NCI-H526 treated with DMSO at 0.1 percent for 48 hours (cell line): Measurements from ENCODE around the gene DOCK9.

ENCODE experiments used
- DNase-seq: peaks from one replicate; lab custom pipeline; 2025; lab: John Stamatoyannopoulos, UW

DOCK9 gene

GRCh38 chr13:98848746-98849145 is 129.1 kb downstream of the DOCK9 start:
- no peak for DNase-seq

- no peak for DNase-seq
Observed at GRCh38 chr13:98847780-98848179, 130.1 kb downstream of the DOCK9 start.

DNA sequence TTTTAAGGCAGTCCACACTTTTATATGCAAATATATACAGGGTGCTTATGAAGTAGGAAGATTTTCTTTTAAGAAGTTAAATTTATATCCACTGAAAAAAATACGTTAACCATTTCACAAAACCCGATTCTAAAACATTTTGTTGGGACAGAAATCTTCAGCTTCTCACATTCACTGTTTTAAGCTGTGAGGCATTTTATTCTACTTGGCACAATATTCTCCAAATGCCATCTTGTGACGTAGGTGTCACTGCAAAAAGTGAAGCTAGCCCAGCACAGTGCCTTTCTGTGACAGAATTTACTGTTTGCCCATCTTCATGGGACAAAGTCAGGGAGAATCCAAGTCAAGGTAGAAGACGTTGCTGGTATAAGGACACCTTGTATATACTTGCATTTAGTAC is 130.9 kb downstream of the DOCK9 start:
- DNase-seq: no peak

DNA sequence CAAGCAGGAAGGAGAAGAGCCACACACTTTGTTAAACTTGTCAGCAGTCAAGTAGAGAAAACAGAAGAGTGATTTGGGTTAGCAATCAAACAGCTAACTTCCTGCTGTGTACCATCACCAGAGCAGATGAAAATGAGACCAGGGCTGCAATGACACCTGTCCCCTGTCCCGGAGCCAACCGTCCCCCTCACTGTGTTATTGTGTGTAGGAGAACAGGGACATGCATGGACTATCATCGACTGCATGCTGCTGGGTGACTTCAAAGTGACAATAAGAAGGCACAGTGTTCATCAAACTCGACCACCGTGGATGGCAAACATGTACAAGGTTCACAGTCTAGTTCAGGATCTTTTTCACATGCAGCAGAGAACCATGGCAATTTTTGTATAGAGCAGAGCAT is 131.3 kb downstream of the DOCK9 start:
- DNase-seq: no peak

DNA sequence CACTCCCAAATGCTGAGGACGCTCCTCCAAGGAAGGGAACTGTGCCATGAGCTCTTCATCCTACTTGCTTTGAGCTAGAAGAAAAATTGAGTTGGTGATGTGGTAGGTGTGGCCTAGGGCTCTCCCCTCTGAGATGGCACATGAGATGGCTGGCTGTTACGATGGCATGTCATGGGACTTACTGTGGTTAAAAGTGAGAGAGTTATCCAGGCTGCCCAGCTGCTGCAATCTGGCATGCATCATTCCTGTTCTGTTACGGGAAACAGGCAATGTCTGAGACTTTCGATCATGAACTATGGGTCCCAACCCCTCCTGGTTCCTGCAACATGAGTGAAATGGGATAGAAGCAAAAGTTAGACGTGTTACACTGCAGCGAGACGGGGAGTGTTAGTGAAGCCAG is 132.1 kb downstream of the DOCK9 start:
- DNase-seq: no peak

- no peak for DNase-seq
Observed at GRCh38 chr13:98844021-98844420, 133.8 kb downstream of the DOCK9 start.

GRCh38 chr13:98843482-98843877 is 134.4 kb downstream of the DOCK9 start:
- DNase-seq: no peak

DNA sequence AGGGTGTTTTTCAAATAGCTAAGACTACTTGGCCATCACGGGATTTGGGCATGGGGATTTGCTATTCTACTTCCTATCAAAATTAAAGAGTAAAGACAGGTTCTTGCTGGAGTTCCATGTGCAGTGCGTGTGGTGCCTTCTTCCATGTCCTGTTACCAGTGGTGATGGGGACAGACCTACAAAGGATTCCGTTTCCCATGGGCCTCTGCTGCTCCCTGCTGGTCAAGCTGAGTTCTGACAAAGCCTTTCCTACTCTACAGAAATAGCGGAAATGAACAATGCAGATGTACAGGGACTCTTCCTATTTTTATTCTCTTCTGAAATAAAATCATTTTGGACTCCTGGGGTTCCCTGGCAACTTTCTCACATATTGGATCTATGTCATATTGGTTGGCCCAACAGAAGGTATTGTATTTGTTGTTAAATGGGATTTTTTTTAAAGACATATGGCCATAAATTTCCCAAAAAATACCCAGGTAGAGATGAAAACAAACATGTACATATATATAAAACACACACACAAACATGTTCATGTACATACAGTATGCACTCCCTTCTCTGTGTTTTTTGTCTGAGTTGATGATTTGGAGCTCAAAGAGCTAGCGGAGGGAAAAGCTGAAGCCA is 134.9 kb downstream of the DOCK9 start:
- peak; percentile 79 for DNase-seq

- peak; percentile 42 for DNase-seq
Observed at GRCh38 chr13:98842070-98842469, 135.8 kb downstream of the DOCK9 start.

GRCh38 chr13:98839856-98840769 is 137.8 kb downstream of the DOCK9 start:
- peak; percentile 57 for DNase-seq

- DNase-seq: no peak
Observed at GRCh38 chr13:98838776-98839175, 139.1 kb downstream of the DOCK9 start.

DNA sequence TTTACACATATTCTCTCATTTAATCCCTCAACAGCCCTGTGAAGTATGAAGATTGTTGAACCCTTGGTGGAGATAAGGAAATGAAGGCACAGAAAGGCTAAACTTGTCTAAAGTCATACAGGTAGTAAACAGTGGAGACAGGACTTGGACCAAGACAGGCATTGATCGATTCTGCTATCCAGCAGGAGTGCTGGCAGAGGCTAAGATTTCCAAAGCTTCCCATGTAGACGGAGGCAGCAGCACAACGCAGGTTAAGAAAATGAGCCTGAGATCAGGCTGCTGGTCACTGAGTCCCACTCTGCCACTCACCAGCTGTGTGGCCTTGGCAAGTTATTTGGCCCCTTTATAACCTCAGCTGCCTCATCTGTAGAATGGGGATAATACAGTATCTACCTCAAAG is 140.0 kb downstream of the DOCK9 start:
- DNase-seq: no peak

GRCh38 chr13:98835156-98835555 is 142.7 kb downstream of the DOCK9 start:
- DNase-seq: no peak

DNA sequence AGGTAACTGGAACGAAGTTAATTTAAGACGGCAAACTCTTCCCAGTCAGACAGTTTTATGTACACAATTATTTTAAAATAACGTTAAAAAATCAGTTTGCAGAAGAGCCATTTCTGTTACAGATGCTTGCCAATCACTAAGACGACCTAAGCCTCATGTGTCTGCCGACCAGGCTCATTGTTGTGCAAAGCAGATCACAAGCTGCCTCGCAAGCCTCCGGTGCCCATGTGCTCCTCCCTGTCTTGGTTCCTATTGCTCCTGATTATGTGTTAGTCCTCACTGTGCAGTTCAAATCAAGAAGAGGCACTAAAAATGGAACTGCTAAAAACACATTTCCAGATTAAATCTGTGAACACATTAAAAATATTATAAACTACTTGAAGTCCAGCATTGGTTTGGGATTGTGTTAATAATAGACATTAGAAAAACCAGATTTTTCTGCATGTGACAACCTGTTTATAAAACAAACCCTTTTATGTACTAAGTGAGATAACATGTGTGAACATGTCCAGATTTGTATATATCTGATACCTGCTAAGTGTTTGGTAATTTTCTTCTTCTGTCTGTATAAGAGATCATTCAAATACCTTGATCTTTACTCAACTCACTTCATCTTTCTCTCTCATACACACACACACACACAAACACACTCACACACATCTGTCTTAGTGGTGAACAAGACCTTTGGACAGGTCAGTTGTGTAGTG is 143.5 kb downstream of the DOCK9 start:
- no peak for DNase-seq

DNA sequence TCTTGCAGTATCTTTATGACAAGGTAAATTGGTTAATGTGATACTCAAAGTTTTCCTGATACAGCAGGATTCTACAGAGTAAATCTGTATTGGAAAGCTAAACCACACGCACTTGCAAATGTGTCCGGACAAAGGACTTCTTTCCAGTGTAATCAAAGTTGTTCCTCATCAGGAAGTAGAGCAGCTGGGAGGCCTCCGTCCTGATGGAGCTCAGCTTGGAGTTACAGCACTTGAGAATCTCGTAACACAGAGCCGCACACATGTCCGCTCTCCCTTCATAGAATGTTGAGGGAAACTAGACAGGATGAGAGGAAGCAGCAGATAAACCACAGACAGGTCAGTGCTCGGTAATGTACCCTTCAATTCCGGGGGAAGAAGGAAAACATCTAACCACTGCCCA is 146.6 kb downstream of the DOCK9 start:
- DNase-seq: no peak

- DNase-seq: no peak
Observed at GRCh38 chr13:98829541-98829940, 148.3 kb downstream of the DOCK9 start.

DNA sequence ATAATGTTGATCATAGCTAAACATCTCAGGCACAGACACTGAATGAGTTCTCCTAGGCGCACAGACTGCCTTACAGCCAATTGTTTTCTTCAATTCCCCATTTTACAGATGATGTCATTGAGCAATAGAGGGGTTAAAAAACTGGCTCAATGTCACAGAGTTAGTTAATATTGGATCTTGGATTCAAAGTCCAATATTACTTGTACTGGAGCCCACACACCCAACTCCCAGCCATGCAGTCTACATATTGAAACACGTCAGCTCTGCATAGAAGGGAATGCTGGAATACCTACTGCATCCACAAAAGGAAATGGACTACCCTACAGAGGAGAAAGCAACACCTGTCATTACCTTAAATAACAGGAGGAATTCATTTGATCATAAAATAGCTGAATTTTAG is 149.2 kb downstream of the DOCK9 start:
- DNase-seq: no peak

DNA sequence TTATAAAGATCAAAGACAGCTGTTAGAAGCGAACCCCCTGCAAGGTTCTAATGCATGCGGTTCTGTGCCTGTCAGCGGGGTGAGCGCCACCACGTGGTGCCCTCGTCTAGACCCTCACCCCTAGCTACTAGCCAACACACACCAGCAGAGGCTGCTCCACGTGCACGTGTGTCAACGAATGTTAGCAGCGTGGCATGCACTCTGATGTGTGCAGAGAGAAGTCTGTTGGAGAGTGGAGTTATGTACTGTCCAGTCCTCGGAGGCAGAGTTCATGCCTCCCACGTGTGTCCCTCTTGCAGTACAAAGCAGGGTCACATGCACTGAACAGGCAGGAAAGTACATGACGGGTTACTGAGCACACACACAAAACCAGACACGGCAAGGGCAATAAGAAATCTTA is 150.4 kb downstream of the DOCK9 start:
- DNase-seq: no peak

GRCh38 chr13:98826146-98826545 is 151.7 kb downstream of the DOCK9 start:
- no peak for DNase-seq

GRCh38 chr13:98825659-98826058 is 152.2 kb downstream of the DOCK9 start:
- no peak for DNase-seq

- no peak for DNase-seq
Observed at GRCh38 chr13:98824376-98825160, 153.3 kb downstream of the DOCK9 start.

GRCh38 chr13:98823442-98823841 is 154.4 kb downstream of the DOCK9 start:
- no peak for DNase-seq
